Sciatic nerve (tissue), 2 donors: ENCODE measurements around the gene SMOC2. TPM values are rescaled to one million over a fixed set of nuclear protein-coding genes. Genes with fewer than 3 reads are reported as not detected.
A peak's percentile ranks its signal among the peaks of the same experiment; 100 is the strongest.
"Not testable (repeated sequence)": the region's sequence is repeated elsewhere in the genome, so short reads cannot be mapped to it uniquely, and the experiment has no call there.

Source experiments
- ATAC-seq: fragments of 200-7000 bp; cut with Tn5 transposase; one replicate; pipeline ENCODE4 v1.9.1; 2020; ENCODE audit warnings: mild to moderate bottlenecking, moderate library complexity
- DNase-seq: peaks from one replicate; pipeline ENCODE4 v3.0.0-alpha.2; 2020; ENCODE audit warnings: low spot score
- intact Hi-C: fragments of 100-400 bp; cut with DNase I; formaldehyde crosslinking; loops from one replicate; pipeline ENCODE4 v1.14.2; 2022
- total RNA-seq: library from RNA; stranded (reverse); fragmentation: NEBNext Ultra II Directional; extraction: Animal tissue kit (Norgen Biotek cat#: 25700); gene quantifications from one replicate; pipeline ENCODE4 v1.2.1, GENCODE V29; 2021
- donor health status: DM: no; HTN: no; CAD: no.
- donor health status: DM: no; HTN: no; CAD: no.

Gene SMOC2
- total RNA-seq, 1 donor from 2014 or later = 45.6 TPM

DNA sequence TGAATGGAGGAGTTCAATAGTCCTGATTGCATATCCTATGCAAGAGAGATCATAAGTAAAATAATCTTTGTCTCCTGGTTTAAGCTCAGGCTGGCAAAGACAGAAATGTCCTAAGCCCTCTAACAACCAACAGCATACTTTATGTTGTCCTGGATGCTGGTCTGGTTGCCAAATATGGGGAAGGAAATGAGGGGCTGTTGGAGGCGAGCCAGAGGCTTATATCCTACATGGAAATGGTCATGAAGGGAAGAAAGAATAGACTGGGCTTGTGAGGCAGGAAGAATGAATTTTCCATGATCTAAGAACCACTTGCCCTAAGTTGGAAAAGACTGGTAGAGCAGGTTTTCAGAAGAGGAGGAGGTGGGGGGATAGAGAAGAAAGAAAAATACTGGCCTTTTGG, 237.1 kb downstream of the SMOC2 start:
- intact Hi-C loops = no loop called here
- ATAC-seq = no peak
- no peak for DNase-seq

DNA sequence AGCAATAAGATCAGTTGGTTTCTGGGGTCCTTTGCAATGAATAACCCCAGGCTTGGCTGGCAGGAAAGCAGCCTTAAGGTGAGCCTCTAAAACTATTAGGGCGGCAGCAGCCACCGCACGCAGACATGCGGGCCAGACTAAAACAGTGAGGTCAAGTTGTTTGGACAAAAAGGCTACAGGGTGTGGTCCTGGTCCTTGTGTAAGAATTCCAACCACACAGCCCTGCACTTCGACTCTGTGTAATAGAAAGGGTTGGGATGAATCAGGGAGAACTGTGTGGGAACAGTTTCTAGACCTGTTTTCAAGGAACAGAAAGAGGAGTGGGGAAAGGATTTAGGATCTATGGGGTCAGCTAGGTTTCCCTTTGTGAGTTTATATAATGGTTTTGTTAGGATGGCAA, 237.6 kb downstream of the SMOC2 start:
- intact Hi-C loops = no loop called here
- no peak for DNase-seq
- ATAC-seq = peak; percentile 66

DNA sequence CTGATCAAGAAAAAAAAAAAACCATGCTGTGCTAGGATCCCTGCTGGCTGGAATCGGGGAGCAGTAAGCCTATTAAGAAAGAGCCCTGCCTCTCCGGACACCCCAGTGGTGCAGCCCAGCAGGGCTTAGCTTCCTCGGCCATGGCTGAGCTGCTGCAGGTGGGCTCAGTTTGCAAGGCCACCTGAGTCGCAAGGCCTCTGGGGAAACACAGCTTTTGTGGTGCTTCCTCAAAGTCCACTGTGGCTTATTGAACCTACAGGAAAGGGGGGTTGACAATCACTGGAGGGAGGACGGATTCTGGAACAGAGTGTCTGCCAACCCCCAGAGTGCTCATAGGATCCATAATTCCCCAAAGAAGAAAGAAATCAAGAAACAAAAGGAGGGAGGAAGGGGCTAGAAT, 240.8 kb downstream of the SMOC2 start:
- no peak for ATAC-seq
- intact Hi-C loops = no loop called here

DNA sequence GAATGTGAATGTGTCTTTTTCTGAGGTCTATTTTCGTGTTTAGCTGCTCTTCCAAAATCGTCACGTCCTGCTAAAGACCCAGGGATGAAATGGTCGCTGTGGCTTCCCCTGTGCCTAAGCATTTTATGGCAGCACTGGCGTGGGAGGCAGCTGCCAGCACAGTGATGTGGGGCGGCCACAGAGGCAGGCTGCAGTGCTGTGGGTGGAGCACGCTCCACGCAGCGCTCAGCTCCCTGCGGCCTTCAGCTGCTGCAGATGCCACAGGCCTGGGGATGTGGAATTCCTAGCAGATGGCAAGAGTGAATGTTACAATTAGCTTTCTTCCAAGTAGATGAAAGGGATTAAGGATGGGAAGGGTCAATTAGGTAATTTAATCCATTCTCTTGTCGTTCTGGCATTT, 242.6 kb downstream of the SMOC2 start:
- ATAC-seq (peak; percentile 74), DNase-seq (no peak)
- intact Hi-C loops = no loop called here

More for the DNA sequence above, 240.8 kb downstream of the SMOC2 start:
- no peak for DNase-seq

DNA sequence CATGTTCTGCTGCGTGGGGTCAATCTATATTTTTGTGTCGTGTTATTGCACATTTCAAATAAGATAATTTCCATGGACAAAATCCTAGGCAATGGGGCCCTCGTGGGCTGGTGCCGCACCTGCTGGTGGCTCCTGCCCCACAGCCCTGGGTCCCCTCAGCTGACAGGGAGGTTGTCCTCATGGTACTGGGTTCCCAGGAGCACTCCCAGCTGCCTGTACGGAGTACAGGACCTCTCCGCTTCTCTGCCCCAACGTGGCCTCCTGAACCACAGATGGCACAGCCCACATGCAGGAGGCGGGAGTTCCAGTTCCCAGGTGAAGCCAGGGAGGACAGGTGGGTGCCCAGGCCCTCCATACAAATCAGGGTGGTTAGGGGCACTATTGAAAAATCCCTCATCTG, 243.5 kb downstream of the SMOC2 start:
- no peak for ATAC-seq
- no peak for DNase-seq
- intact Hi-C loops = no loop called here

DNA sequence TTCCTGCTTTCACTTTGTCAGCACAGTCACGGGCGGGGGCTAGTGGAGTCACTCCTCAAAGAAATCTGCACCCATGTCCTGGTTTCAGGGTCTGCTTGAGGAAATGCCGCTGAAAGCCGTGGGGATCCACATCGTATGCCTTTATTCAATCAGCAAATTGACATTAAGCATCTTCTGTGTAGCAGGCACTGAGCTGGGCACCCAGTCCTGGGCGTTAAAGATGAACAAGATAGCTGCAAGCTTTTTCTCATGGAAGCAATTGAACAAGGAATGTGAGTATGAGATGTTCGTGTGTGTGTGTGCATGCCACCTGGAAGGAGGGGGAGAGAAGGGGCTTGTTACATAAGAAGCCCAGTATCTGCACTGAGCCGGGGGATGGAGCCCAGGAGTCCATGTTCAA, 243.9 kb downstream of the SMOC2 start:
- intact Hi-C loops = no loop called here
- DNase-seq = no peak
- no peak for ATAC-seq

DNA sequence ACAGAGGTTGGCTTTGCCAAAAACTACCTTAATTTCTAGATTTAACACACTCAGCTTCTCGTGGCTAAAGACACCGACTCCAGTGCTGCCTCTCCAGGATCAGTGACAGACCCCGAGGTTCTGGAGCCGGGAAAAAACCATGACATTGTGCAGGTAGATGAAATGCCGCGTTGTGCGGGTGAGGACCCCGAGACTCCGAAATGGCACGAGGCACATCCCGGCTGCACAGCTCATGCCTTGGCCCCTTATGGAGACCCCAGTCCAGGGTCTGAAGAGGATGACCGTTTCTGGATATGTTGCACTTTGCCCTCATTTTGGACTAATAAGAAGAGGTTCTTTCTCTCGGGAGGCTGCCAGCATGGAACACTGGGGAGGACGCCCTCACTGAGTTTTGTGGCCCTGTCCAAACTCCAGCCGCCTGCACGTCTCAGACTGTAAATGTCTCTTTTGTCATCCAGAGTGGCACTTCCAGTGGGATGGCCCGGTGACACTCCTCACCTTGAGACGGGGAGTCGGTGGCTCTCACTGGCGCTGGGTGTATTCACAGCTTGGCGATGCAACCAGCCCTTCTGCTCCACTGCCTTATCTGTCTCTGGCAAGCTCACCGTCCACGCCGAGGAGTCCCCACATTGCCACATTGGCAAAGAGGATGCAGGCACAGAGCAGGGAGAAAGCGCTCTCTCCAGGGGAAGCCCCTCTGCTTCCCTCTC, 245.2 kb downstream of the SMOC2 start:
- intact Hi-C loops = no loop called here
- DNase-seq (no peak), ATAC-seq (no peak)

DNA sequence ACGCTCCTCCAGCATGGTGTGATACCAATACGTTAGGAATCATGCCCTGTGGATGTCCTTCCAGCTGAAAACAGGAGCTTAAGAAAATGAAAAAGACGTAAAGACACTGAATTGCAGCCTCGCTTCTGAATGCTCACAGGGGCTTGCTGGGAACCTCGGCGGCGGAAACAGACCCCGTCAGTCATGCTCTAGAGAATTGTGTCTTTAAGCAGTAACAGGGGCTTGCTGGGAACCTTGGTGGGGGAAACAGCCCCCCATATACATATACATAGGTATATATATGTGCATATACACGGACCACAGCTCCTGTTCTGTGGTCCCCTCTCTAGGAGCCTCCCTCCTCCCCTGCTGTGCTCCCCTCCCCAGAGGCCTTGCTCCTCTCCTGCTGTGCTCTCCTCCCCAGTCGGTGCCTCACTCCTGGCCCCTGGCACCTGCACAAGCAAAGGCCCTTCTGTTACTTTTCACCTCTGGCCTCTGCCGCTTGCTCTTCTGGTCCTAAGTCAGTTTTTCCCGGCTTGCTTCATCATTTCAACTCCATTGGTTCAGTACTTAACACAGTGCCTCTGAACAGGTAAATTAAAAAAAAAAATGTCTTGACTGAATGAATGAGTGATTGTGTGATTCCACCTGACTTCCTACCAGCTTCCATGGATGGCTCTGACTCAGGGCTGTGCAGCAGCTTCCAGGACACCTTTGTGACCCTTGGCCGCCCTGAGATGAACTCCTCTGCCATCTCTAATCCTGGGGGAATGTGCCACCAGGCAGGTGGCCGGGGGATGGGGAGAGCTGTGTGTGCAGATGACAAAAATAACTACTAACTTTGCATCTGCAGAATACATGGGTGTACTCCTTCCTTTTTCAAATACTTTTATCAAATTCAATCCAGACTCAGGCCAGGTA, 246.1 kb downstream of the SMOC2 start:
- DNase-seq = no peak
- intact Hi-C loops = no loop called here
- ATAC-seq = no peak

DNA sequence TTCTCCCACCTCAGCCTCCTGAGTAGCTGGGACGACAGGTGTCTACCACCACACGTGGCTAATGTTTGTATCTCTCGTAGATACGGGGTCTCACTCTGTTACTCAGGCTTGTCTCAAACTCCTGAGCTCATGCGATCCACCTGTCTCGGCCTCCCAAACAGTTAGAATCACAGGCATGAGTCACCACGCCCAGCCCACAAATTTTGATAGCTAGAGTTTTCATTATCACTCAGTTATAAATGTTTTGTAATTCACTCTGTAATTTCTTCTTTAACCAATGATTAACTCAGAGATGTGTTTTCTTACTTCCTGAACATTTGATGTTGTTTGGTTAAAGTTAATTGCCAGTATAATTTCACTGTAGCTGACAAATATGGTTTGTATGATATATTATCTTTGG, 249.3 kb downstream of the SMOC2 start:
- intact Hi-C loops = no loop called here
- ATAC-seq = no peak
- DNase-seq = no peak

DNA sequence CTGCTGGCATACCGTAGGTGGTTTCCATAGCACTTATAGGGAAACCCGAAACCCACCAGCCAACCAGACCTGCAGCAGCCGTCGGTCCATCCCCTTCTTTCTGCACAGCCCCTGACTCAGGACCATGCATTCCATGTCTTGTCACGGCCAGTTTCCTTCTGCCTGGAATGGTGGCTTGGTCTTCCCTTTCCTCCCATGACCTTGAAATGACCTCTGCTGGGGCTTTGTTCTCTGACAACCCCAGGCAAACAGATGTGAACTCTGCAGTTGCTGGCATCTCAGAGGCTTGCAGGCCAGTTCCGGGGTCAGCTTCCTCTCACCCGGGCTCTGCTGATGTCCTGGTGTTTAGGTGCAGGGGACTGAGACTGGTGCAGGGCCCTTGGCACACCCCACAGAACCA, 250.8 kb downstream of the SMOC2 start:
- ATAC-seq (no peak), DNase-seq (no peak)
- intact Hi-C loops = no loop called here

DNA sequence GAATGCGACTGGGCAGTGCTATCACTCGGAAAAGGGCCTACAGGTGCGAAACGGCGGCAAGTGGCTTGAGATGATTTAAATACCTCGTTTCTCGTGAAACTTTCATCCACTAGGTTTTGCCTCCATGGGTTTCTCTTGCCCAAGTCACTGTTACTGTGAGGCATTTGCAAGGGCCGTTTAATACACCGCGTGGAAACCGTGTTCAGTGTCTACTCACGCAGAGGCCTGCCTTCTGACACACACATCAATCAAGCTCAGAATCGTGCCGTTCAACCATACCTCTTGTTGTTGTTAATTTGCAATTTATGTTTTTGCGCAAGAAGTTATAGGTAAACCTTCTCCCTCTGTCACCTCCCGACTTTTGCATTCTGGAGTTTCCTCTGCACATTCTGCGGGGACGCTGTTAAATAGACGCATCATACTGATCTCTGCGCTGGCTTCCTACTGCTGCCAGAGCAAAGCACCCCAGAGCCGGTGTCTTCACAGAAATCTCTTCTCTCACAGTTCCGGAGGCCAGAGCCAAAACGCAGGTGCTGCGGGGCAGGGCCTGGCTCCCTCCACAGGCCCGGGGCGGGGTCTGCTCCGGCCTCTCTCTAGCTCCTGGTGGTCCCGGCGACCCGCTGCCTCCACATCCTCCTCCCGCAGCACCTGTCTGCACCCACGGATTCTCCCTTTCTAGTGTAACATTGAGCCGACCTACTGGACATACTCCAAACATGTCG, 251.4 kb downstream of the SMOC2 start:
- intact Hi-C loops = no loop called here
- no peak for ATAC-seq
- DNase-seq = no peak

DNA sequence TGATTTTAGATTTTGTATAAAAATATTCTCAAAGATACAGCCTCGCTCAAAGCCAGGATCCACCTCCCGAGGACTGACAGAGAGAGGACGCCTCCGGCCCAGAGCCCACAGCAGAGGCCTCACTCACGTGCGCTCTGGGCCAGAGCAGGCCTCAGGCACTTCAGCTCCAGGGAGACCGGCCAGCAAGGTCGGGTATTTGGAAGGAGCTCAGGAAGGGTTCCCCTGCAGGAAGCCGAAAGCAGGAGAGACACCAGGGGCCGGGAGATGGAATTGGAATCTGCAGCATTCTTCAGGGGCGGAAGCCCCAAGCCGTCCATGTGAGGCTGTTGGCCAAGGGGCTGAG, 251.9 kb downstream of the SMOC2 start:
- DNase-seq, intact Hi-C loops: not testable (repeated sequence)
- peak; percentile 74 for ATAC-seq

DNA sequence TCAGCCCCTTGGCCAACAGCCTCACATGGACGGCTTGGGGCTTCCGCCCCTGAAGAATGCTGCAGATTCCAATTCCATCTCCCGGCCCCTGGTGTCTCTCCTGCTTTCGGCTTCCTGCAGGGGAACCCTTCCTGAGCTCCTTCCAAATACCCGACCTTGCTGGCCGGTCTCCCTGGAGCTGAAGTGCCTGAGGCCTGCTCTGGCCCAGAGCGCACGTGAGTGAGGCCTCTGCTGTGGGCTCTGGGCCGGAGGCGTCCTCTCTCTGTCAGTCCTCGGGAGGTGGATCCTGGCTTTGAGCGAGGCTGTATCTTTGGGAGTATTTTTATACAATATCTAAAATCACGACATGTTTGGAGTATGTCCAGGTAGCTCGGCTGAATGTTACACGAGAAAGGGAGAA, 253.8 kb downstream of the SMOC2 start:
- peak; percentile 57 for ATAC-seq
- DNase-seq, intact Hi-C loops: not testable (repeated sequence)

DNA sequence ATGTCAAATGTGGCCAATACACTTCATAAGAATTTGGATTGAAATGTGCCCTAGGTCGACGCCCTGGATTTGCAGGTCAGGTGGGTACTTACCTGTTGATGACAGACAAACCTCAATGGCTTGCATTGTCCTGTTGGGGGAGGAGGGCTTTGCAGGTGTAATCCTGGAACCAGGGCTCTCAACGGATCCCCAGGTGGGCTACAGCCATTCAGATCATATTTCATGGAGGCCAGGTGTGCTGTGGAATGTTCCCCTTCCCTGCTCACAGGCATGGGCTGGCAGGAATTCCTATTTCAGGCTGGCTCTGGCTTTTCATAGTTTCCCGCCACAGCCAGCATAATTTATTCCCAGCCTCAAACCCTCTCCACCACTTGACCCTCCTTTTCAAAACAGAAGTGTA, 254.7 kb downstream of the SMOC2 start:
- ATAC-seq (no peak), DNase-seq (no peak)
- intact Hi-C loops = no loop called here

DNA sequence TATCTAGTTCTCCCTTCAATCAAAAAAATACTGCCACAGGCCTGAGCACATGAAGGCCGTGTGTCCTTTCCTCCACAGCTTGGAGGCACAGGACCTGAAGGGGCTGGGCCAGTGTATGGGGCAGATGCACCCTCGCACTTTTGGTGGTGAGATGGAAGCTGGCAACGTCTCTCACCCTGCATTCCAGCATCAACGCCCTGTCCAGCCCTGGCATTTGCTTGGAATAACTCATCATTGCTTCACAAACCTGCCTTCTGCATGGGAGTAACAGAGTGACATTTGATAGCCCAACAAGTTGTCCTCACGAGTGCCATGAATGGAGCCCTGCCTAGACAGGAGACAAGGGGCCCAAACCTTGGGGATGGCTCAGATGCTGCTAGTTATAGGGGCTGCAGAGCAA, 257.9 kb downstream of the SMOC2 start:
- no peak for DNase-seq
- no peak for ATAC-seq
- intact Hi-C loops = no loop called here

DNA sequence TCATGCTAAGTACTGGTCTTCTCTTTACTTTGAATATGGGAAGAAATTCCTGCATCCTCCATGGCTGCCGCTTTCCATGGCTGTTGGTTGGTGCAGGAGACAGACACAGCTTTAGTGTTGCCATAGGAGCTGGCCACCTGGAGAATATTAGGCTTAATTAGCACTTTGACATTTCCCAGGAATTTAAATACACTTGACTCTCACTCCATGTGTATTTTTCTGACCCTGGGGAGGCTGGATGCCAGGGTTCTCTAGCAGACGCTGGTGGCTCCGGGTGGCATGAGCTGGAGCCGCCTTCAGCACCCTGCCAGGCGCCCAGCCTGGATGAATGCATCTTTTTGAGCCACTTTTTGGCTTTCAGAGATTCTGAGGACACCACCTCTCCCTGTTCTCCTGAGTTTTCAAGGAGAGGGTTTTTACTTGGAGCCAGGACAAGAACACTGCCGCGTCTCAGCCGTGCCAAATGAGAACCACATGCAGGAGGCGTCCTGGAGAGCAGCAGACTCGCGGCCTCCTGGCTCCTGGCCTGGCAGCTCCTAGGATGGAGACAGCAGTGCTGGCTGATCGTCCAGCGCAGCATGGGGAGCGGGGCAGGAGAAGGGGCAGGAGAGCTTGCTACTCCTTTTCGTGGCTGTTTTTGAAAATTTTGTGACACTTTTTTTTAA, 258.8 kb downstream of the SMOC2 start:
- ATAC-seq (peak; percentile 94), DNase-seq (peak; percentile 76)
- intact Hi-C loops = no loop called here

DNA sequence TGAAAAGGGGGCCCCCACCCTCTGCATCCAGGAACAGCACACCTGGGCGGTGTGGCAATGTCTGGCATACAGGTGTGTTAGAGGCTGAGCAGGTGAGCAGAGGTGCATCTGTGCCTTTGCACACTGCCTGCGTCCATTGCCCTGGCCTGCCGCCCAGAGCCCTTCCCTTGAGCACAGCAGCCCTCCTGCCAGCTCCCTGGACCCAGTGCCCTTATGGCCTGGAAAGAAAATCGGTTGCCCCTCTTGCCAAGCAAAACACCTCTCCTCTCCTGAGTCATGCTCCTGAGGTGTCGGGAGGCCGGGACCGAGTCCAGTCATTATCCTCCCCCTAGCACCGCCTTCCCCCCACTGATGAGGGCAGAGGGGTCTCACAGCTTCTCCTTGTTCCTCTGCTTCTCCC, 259.9 kb downstream of the SMOC2 start:
- ATAC-seq = peak; percentile 21
- intact Hi-C loops = no loop called here
- DNase-seq = no peak

DNA sequence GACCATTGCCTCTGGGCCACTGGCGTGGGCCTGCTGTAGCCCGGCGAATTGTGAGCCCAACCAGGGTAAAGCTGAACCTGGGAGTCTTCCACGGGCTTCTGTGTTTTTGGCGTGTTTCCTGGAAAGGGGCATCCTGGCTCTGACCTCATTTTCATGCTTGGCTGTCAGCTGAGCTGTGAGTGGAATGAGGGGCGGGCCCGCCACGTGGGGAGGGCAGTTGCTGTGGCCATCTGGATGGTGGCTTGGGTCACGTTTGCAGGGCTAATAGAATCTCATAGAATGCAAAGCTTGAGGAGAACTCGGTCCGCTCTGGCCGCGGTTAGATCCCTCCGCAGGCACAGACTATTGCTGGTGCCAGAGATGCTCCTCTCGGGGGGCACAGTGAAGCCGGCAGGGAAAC, 263.0 kb downstream of the SMOC2 start:
- DNase-seq (no peak), ATAC-seq (no peak)
- intact Hi-C loops = no loop called here

DNA sequence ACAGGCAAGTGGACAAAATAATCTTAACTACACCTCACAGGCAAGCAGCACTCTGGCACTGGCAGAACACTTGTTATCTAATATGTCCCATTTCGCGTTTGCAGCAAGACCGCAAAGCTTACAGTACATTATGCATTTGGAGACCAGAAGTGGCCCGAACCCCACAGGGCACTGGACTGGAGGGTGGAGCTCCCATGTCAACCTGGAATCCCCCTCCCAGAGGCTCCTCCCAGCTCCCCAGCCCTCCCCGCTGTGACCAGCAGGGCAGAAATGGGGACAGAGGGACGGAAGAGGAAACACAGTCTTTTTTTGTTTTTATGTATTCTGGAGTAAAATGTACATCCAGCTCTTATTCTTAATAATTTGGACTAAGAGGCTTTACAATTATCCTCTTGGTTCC, 263.7 kb downstream of the SMOC2 start:
- intact Hi-C loops = no loop called here
- no peak for DNase-seq
- no peak for ATAC-seq
